NCI-H2227 treated with DMSO at 0.1 percent for 48 hours (cell line): Measurements from ENCODE around the gene PPP1R14D.
"Not testable (repeated sequence)": the region's sequence is repeated elsewhere in the genome, so short reads cannot be mapped to it uniquely, and the experiment has no call there.

Experiments
- DNase-seq: peaks from one replicate; lab custom pipeline; 2025; lab: John Stamatoyannopoulos, UW

The PPP1R14D gene

GRCh38 chr15:40828447-40829036 lies at the start of gene PPP1R14D:
Gene PPP1R14D, minus strand, starts transcription at chr15:40828708. Its CDS starts 67 bp downstream, at chr15:40828641.
- no peak for DNase-seq

GRCh38 chr15:40877694-40878093 lies 49.2 kb upstream of the PPP1R14D start:
- DNase-seq, result no peak

GRCh38 chr15:40875991-40876730 lies 47.7 kb upstream of the PPP1R14D start:
- DNase-seq, result no peak

- peak; percentile 24 for DNase-seq
Measured at GRCh38 chr15:40873694-40874561, 45.4 kb upstream of the PPP1R14D start, which contains the start of gene RHOV. Gene RHOV, minus strand, starts transcription at chr15:40874234. Its CDS starts 95 bp downstream, at chr15:40874139.

GRCh38 chr15:40872791-40873693 lies 44.5 kb upstream of the PPP1R14D start:
- DNase-seq, result no peak

GRCh38 chr15:40871749-40872617 lies 43.5 kb upstream of the PPP1R14D start:
- no peak for DNase-seq

GRCh38 chr15:40870716-40871115 lies 42.2 kb upstream of the PPP1R14D start:
- no peak for DNase-seq

GRCh38 chr15:40869686-40870085 lies 41.2 kb upstream of the PPP1R14D start:
- DNase-seq, result no peak

- DNase-seq, result no peak
Measured at GRCh38 chr15:40867199-40867598, 38.7 kb upstream of the PPP1R14D start.

- DNase-seq, result no peak
Measured at GRCh38 chr15:40863660-40864270, 35.3 kb upstream of the PPP1R14D start.

GRCh38 chr15:40861147-40861546 lies 32.6 kb upstream of the PPP1R14D start:
- not testable (repeated sequence) for DNase-seq

GRCh38 chr15:40859206-40859851 lies 30.8 kb upstream of the PPP1R14D start:
- DNase-seq, result peak; percentile 35

GRCh38 chr15:40858706-40859105 lies 30.2 kb upstream of the PPP1R14D start:
- no peak for DNase-seq

- peak; percentile 51 for DNase-seq
Measured at GRCh38 chr15:40857601-40858341, 29.3 kb upstream of the PPP1R14D start.

- DNase-seq, result no peak
Measured at GRCh38 chr15:40856746-40857145, 28.2 kb upstream of the PPP1R14D start.

- DNase-seq, result no peak
Measured at GRCh38 chr15:40855706-40856234, 27.3 kb upstream of the PPP1R14D start.

GRCh38 chr15:40854161-40854560 lies 25.7 kb upstream of the PPP1R14D start:
- DNase-seq, result no peak

GRCh38 chr15:40853241-40853890 lies 24.9 kb upstream of the PPP1R14D start:
- no peak for DNase-seq
